K562 (cell line): Measurements from ENCODE around the gene DEPDC1B. TPM values are rescaled to one million over a fixed set of nuclear protein-coding genes. Genes with fewer than 3 reads are reported as not detected.

ENCODE experiments used
- ATAC-seq: fragments of 200-7000 bp; cut with Tn5 transposase; 3 replicates; pipeline ENCODE4 v1.9.1; 2020; ENCODE audit warnings: moderate library complexity
- BruUV-seq: library from RNA; stranded (reverse); fragments of 400-500 nt; replicated peaks from 2 replicates; lab custom pipeline; 2021; lab: Mats Ljungman, UMichigan
- CTCF ChIA-PET: fragments of 300-600 bp; formaldehyde crosslinking; extraction: SDS; loops from one replicate; lab custom pipeline; 2021; ENCODE audit warnings: low intra/inter-chr PET ratio; lab: Yijun Ruan, JAX
- POLR2A ChIA-PET: fragments of 300-600, 350-650 bp; sonication (Branson Sonifier 250); formaldehyde crosslinking; extraction: SDS; loops from one replicate; lab custom pipeline; 2021; ENCODE audit warnings: antibody characterized with exemption, inconsistent platforms; lab: Yijun Ruan, JAX
- DNase-seq, 4 experiments: peaks; one replicate each; pipeline versions ENCODE4 v3.0.0 to v3.0.0-alpha.2; 2011 to 2018; ENCODE audit warnings: low spot score in 3 of 4, mixed read lengths in 3 of 4; ENCODE audit errors: extremely low read depth in 1 of 4
- FAIRE-seq: peaks from 2 replicates; lab custom pipeline; 2011; peaks lifted over from hg19 to GRCh38; lab: Jason Lieb, UNC
- H2AFZ ChIP-seq: 2 replicates; pipeline ENCODE4 v1.6.0; 2011; ENCODE audit warnings: low read depth, low read length, control low read depth, inconsistent platforms
- H3K27ac ChIP-seq: fragments of 200-600 bp; 3 replicates; pipeline ENCODE4 v1.8.0; 2011; ENCODE audit warnings: low read depth, mild to moderate bottlenecking, control low read depth, inconsistent platforms, low read length, moderate library complexity, mixed read lengths; ENCODE audit errors: extremely low read depth
- H3K27me3 ChIP-seq, 2 experiments: fragments of 300-600 bp in 1 of 2; 2 replicates in 1 of 2; 3 replicates in 1 of 2; pipeline versions ENCODE4 v1.6.0 to v1.8.0; 2011; ENCODE audit warnings: inconsistent platforms in 2 of 2, low read length in 2 of 2, mild to moderate bottlenecking in 1 of 2, mixed read lengths in 1 of 2, moderate library complexity in 1 of 2; ENCODE audit not compliant: control insufficient read depth in 2 of 2, insufficient read depth in 2 of 2
- H3K36me3 ChIP-seq: fragments of 300-600 bp; 3 replicates; pipeline ENCODE4 v1.8.0; 2011; ENCODE audit warnings: mild to moderate bottlenecking, low read length, inconsistent platforms; ENCODE audit not compliant: control insufficient read depth, insufficient read depth
- H3K4me1 ChIP-seq, 2 experiments: fragments of 200-600 bp in 1 of 2; replicated peaks in 1 of 2; 2 replicates in 1 of 2; 3 replicates in 1 of 2; pipeline versions ENCODE4 v1.5.1 to v1.8.0; 2011; ENCODE audit warnings: inconsistent platforms in 2 of 2, low read length in 2 of 2, mild to moderate bottlenecking in 1 of 2, mixed read lengths in 1 of 2, moderate library complexity in 1 of 2; ENCODE audit not compliant: control insufficient read depth in 2 of 2, insufficient read depth in 2 of 2
- H3K4me2 ChIP-seq: 2 replicates; pipeline ENCODE4 v1.6.1; 2011; ENCODE audit warnings: low read length, control low read depth, inconsistent platforms, mixed read lengths; ENCODE audit not compliant: insufficient read depth
- H3K4me3 ChIP-seq: fragments of 200-600 bp; sonication (generic), shearing (Covaris generic); 2 replicates; pipeline ENCODE4 v1.5.1; 2016; ENCODE audit warnings: control low read depth, inconsistent platforms
- H3K79me2 ChIP-seq: fragments of 200-600 bp; 3 replicates; pipeline ENCODE4 v1.8.0; 2011; ENCODE audit warnings: low read length, inconsistent platforms; ENCODE audit not compliant: control insufficient read depth, insufficient read depth
- H3K9ac ChIP-seq, 2 experiments: 2 replicates each; pipeline versions ENCODE4 v1.6.0 to v1.6.1; 2011; ENCODE audit warnings: low read depth in 2 of 2, low read length in 2 of 2, control low read depth in 1 of 2, inconsistent platforms in 1 of 2, mild to moderate bottlenecking in 1 of 2, mixed read lengths in 1 of 2; ENCODE audit not compliant: insufficient read depth in 1 of 2
- H3K9me1 ChIP-seq: one replicate; pipeline ENCODE4 v1.6.0; 2011; ENCODE audit warnings: inconsistent platforms, mild to moderate bottlenecking, low read length, moderate library complexity; ENCODE audit not compliant: control insufficient read depth, insufficient read depth
- H3K9me3 ChIP-seq: replicated peaks from 2 replicates; pipeline ENCODE4 v1.5.1; 2011; ENCODE audit warnings: low read depth, low read length, inconsistent platforms; ENCODE audit not compliant: control insufficient read depth, insufficient read depth
- H4K20me1 ChIP-seq: replicated peaks from 2 replicates; pipeline ENCODE4 v1.6.1; 2011; ENCODE audit warnings: low read length, inconsistent platforms, mixed read lengths; ENCODE audit not compliant: control insufficient read depth, insufficient read depth
- CC2D1A ChIP-seq: fragments of 450-650 bp; IDR thresholded peaks from 2 replicates; pipeline ENCODE4 v1.6.1; 2017; ENCODE audit warnings: mild to moderate bottlenecking
- CEBPB ChIP-seq: fragments of 450-650 bp; IDR thresholded peaks from 2 replicates; pipeline ENCODE4 v1.6.1; 2016; ENCODE audit warnings: missing genetic modification characterization, missing compliant biosample characterization
- DDX20 ChIP-seq: fragments of 450-650 bp; IDR thresholded peaks from 2 replicates; pipeline ENCODE4 v1.6.1; 2016; ENCODE audit warnings: missing genetic modification characterization, low read depth, mild to moderate bottlenecking, missing compliant biosample characterization, moderate library complexity
- GABPB2 ChIP-seq: fragments of 250-450 bp; sonication (Bioruptor Pico); conservative IDR thresholded peaks from 2 replicates; pipeline ENCODE4 v1.5.1; 2021; ENCODE audit warnings: mild to moderate bottlenecking
- KHSRP ChIP-seq: fragments of 450-650 bp; IDR thresholded peaks from 2 replicates; pipeline ENCODE4 v1.6.1; 2017
- PHB2 ChIP-seq: fragments of 450-650 bp; IDR thresholded peaks from 2 replicates; pipeline ENCODE4 v1.6.1; 2017; ENCODE audit warnings: low read depth
- RAD21 ChIP-seq, 2 experiments: fragments of 250-450 bp in 1 of 2; fragments of 450-650 bp in 1 of 2; sonication (Bioruptor Pico) in 1 of 2; formaldehyde crosslinking in 1 of 2; IDR thresholded peaks in 1 of 2; conservative IDR thresholded peaks in 1 of 2; 2 replicates each; pipeline versions ENCODE4 v1.4.0 to v1.8.0; 2020 to 2022; ENCODE audit warnings: mild to moderate bottlenecking in 2 of 2, moderate library complexity in 1 of 2
- ZNF12 ChIP-seq: sonication (generic); formaldehyde crosslinking; IDR thresholded peaks from 2 replicates; pipeline ENCODE4 v1.4.0; 2020; ENCODE audit warnings: mild to moderate bottlenecking, missing genetic modification reagents
- WGBS: fragments of 100-300 bp; shearing (Covaris generic); methylation state at CpG from one replicate; pipeline ENCODE4 v1.1.6; 2016; ENCODE audit warnings: low coverage, mixed read lengths; ENCODE audit not compliant: insufficient coverage; ENCODE audit errors: missing lambda C conversion rate; 5-methylcytosine and 5-hydroxymethylcytosine counted together
- in situ Hi-C: fragments of 300-500 bp; cut with MboI; formaldehyde crosslinking; loops from 4 replicates; pipeline ENCODE4 v1.15.0; 2018; ENCODE audit warnings: inconsistent platforms, mixed read lengths
- intact Hi-C: fragments of 100-400 bp; cut with micrococcal nuclease; formaldehyde crosslinking; loops from 2 replicates; pipeline ENCODE4 v1.14.2; 2022
- polyA plus RNA-seq, 8 experiments: library from polyadenylated mRNA; depleted of rRNA in 4 of 8; stranded (reverse) in 5 of 8; unstranded in 3 of 8; fragments of >200 nt; fragmentation: Nextera tagmentation in 2 of 8; fragmentation: Illumina TruSeq in 1 of 8; extraction: Ambion mirVana in 2 of 8; extraction: Trizol in 1 of 8; gene quantifications; 2 replicates each; pipeline versions ENCODE4 v1.2.1 to v1.2.3, GENCODE V29; 2011 to 2014; ENCODE audit warnings: inconsistent platforms in 1 of 8, missing spikeins in 1 of 8
- total RNA-seq, 7 experiments: library from RNA; depleted of rRNA in 6 of 7; stranded (reverse); fragments of >200 nt in 6 of 7; fragmentation: Illumina TruSeq in 2 of 7; extraction: Trizol in 2 of 7; gene quantifications; 2 replicates each; pipeline versions ENCODE4 v1.2.1 to v1.2.3, GENCODE V29; 2011 to 2021; ENCODE audit warnings: low replicate concordance in 1 of 7
- TF ChIP-seq, protein P1 (sequence below): fragments of 250-450 bp; sonication (Bioruptor Pico); IDR thresholded peaks from 2 replicates; pipeline ENCODE4 v1.9.0; 2021; ENCODE audit warnings: mild to moderate bottlenecking

Gene DEPDC1B
- total and polyA plus RNA-seq, 9 of the 15 experiments (the other 6 are each of a cell fraction or from before 2014, with no cell fraction given), result 36.0 to 67.2 (median 44.5) TPM

DNA sequence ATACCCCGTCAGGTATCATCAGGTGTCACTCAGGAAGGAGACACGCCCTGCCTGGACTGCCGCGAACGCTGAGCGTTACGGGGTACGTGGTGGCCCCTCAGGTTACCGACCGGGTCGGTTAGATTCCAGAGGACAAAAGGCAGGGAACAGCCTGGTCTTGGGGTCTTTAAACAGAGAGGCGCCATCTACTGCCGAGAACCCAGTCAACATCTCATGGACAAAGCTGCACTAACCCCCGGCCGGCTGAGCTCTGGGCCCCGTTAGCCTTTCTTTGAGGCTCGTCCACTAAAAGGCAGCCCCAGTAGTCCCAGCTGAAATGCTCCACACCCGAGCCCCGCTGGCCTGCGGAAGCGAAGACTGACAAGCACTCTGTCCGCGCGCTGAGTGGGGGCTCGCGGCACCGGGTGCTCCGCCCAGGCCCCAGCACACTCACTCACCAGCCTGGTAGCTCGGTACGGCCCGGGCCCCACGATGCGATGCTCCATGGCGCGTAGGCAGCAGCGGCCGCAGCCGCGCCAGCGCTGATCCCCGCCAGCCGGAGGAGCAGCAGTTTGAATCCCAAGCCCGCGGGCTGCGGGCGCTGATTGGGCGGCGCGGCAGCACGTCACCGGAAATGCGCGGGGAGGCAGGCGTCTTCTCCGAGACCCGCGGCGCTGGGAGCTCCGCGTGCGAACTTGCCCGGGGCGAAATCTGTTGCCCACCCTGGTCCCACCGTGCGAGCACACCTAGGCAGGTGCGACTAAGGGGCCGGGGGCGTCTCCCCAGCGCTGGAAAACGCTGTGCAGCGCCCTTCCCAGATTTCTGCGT is at the start of gene DEPDC1B (continued):
- TF ChIP-seq CC2D1A, result 0 out of 2 replicates have a peak, but pooled peaks have one; percentile 27
- TF ChIP-seq RAD21 (CRISPR knock-in tag; conservative IDR thresholded peaks at IDR 0.05 in 1 of 2, IDR thresholded peaks at IDR 0.05 in 1 of 2), result peak; percentile 18 to 48; a peak in 3 of 4 replicates
- TF ChIP-seq DDX20 (tag), result no peak
- TF ChIP-seq, protein P1, sequence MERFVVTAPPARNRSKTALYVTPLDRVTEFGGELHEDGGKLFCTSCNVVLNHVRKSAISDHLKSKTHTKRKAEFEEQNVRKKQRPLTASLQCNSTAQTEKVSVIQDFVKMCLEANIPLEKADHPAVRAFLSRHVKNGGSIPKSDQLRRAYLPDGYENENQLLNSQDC, result peak; percentile 56; the same call in 1 of the 2 replicates
- no peak for TF ChIP-seq GABPB2 (CRISPR knock-in tag)

- Histone ChIP-seq H3K9ac (no peak overlapping the region), H3K4me1 (peaks cover 0 to 7% of the 10 kb centered on the region in 2 experiments; a peak in 1 of 5 replicates), H3K36me3 (no peaks in the 10 kb centered on the region), H2AFZ (no peak overlapping the region), H3K4me3 (no peak overlapping the region), H3K79me2 (no peaks in the 10 kb centered on the region), H3K9me3 (no peaks in the 10 kb centered on the region; the same call in 1 of the 2 replicates), H3K27ac (no peak overlapping the region), H4K20me1 (no peaks in the 10 kb centered on the region), H3K27me3 (peaks cover 0 to 18% of the 10 kb centered on the region in 2 experiments; a peak in 2 of 5 replicates), H3K4me2 (no peak overlapping the region), H3K9me1 (no peaks in the 10 kb centered on the region)
- in situ Hi-C loops, result no loop called here
- CTCF ChIA-PET, result no interaction called here
- POLR2A ChIA-PET, result no interaction called here
- DNase-seq (no peak), FAIRE-seq (no peak), ATAC-seq (no peak)
- BruUV-seq, result no TSS peak
- intact Hi-C loops, result no loop called here
- WGBS, result 0% methylated on average over 6 of the region's 6 CpGs
- no peak for TF ChIP-seq PHB2
- TF ChIP-seq ZNF12 (CRISPR knock-in tag), result no peak
- no peak for TF ChIP-seq CEBPB (tag)
- TF ChIP-seq KHSRP, result no peak
- TF ChIP-seq, all 486 proteins: peak for 0
Observed at GRCh38 chr5:60744682-60745081, 44.7 kb upstream of the DEPDC1B start.
